IPS-20b (cell line): ENCODE measurements around the gene RNF128.

Experiments used
- H3K27ac ChIP-seq: one replicate; pipeline ENCODE4 v1.5.1; 2013; ENCODE audit warnings: low read length
- H3K27me3 ChIP-seq: 2 replicates; pipeline ENCODE4 v1.6.1; 2013; ENCODE audit warnings: mild to moderate bottlenecking, low read length, inconsistent platforms; ENCODE audit not compliant: insufficient read depth
- H3K36me3 ChIP-seq: 2 replicates; pipeline ENCODE4 v1.6.1; 2013; ENCODE audit warnings: low read depth, mild to moderate bottlenecking, inconsistent platforms, low read length, moderate library complexity; ENCODE audit not compliant: insufficient read depth
- H3K4me1 ChIP-seq: 2 replicates; pipeline ENCODE4 v1.6.1; 2013; ENCODE audit warnings: mild to moderate bottlenecking, control low read depth, inconsistent platforms, low read length, moderate library complexity; ENCODE audit not compliant: insufficient read depth
- H3K4me3 ChIP-seq: 2 replicates; pipeline ENCODE4 v1.5.1; 2013; ENCODE audit warnings: mild to moderate bottlenecking, low read length, inconsistent platforms
- H3K9ac ChIP-seq: 2 replicates; pipeline ENCODE4 v1.6.1; 2013; ENCODE audit warnings: low read depth, mild to moderate bottlenecking, inconsistent platforms, low read length, moderate library complexity
- H3K9me3 ChIP-seq: 2 replicates; pipeline ENCODE4 v1.6.1; 2013; ENCODE audit warnings: mild to moderate bottlenecking, low read depth, low read length, inconsistent platforms; ENCODE audit not compliant: insufficient read depth

Gene RNF128

DNA sequence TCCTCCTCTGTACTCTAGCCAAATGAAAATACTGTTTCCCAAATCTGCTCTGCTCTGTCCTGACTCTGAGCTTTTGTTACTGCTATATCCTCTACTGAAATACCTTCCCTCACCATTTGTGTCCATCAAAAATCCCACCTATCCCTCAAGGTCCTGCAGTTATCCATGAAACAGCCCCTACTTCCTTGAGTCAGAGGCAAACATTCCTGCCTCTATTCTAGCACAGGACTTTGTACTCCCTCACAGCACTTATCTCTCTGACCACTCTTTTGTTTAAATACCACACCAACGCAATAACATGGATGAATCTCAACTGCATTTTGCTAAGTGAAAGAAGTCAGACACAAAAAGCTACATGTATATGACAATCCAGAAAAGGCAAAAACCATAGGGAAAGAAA lies 10.5 kb upstream of the RNF128 start:
- H3K27ac ChIP-seq = no peak overlapping the region
- H3K4me1 ChIP-seq = no peaks in the 10 kb centered on the region
- no peaks in the 10 kb centered on the region for H3K27me3 ChIP-seq
- no peaks in the 10 kb centered on the region for H3K36me3 ChIP-seq
- H3K4me3 ChIP-seq = no peak overlapping the region
- H3K9ac ChIP-seq = no peak overlapping the region
- H3K9me3 ChIP-seq = no peaks in the 10 kb centered on the region

DNA sequence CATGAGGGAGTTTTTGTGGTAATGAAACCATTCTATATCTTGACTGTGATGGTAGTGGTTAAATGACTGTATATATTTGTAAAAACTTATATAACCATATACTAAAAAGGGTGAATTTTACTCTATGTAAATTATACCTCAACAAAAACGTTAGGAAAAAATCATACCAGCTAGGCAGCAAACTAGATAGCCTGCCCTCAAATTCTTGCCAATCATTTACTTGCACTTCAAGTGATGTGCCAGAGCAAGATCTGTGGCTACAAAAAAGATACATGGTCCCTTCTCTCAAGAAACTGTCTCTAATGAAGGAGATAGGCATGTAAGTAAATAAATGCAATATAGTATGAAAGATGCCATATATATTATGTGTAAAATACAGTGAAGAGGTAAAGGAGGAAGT lies 10.0 kb upstream of the RNF128 start:
- no peaks in the 10 kb centered on the region for H3K36me3 ChIP-seq
- no peak overlapping the region for H3K9ac ChIP-seq
- no peaks in the 10 kb centered on the region for H3K27me3 ChIP-seq
- H3K27ac ChIP-seq = no peak overlapping the region
- no peak overlapping the region for H3K4me3 ChIP-seq
- no peaks in the 10 kb centered on the region for H3K9me3 ChIP-seq
- H3K4me1 ChIP-seq = no peaks in the 10 kb centered on the region

DNA sequence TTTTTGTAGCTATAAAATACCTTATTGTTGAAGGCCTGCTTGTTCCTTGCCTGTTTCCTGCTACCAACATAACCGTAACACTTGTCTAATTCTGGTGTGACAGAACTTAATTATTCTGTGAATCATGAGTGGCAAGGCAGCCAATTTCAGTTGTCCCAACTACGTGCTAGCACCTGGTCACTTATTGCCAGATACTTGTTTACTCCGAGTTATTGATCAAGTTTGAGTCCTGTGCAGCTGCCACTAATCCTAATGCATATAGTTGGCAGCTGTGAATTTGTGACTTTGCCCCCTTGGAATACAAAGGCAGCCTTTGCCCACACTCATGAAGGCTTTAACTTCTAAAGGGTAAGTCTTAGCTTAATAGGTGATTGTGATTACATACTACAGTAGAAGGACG lies 7.8 kb upstream of the RNF128 start:
- Histone ChIP-seq H3K36me3 (no peaks in the 10 kb centered on the region), H3K27ac (no peak overlapping the region), H3K9ac (no peak overlapping the region), H3K4me3 (no peak overlapping the region), H3K27me3 (peaks cover under 1% of the 10 kb centered on the region; the same call in 1 of the 2 replicates), H3K4me1 (no peaks in the 10 kb centered on the region), H3K9me3 (no peaks in the 10 kb centered on the region)

DNA sequence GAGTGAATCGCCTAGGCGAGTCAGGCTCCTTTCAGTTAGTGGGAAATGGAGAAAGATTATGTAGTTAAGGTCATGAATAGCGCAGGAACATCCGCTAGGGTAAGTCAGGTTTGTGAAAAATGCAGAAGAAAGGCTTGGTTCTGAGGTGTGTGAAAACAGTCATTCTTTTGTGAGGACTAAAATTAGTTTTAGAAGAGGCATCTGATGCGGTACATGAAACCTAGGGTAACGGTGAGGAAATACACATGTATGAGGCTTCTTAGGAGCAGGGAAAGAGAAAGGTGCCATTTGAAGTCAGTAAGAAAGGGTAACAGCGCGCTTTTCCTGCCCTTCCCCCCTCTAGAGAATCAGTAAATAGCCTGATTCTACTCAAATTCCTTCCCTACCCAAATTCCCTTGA lies 570 bp upstream of the RNF128 start:
- H3K36me3 ChIP-seq = no peaks in the 10 kb centered on the region
- H3K9ac ChIP-seq = no peak overlapping the region; the same call in 1 of the 2 replicates
- peaks cover 55% of the 10 kb centered on the region for H3K27me3 ChIP-seq
- peak overlapping the region; percentile 84 for H3K4me3 ChIP-seq
- H3K9me3 ChIP-seq = no peaks in the 10 kb centered on the region
- H3K4me1 ChIP-seq = no peaks in the 10 kb centered on the region
- H3K27ac ChIP-seq = no peak overlapping the region

DNA sequence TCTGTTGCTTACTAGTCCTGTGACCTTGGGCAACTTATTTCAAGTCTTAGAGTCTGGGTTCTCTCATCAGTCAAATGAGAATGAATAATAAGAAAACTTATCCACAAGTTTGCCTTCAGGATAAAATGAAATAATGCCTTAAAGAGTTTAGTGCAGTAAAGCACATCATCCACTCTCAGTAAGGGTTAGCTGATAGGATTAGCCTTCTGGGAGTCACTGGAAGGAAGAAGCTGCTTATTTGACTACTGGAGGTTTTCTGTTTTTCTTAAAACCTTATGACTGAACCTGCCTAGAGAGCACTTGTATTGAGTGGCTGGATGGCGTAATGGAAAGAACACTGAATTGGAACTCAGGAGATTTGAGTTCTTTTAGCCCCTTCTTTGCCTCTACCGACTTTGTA lies 1.8 kb downstream of the RNF128 start:
- Histone ChIP-seq H3K36me3 (no peaks in the 10 kb centered on the region), H3K9me3 (no peaks in the 10 kb centered on the region), H3K27ac (no peak overlapping the region), H3K4me1 (no peaks in the 10 kb centered on the region), H3K27me3 (peaks cover 55% of the 10 kb centered on the region), H3K4me3 (no peak overlapping the region), H3K9ac (no peak overlapping the region)

DNA sequence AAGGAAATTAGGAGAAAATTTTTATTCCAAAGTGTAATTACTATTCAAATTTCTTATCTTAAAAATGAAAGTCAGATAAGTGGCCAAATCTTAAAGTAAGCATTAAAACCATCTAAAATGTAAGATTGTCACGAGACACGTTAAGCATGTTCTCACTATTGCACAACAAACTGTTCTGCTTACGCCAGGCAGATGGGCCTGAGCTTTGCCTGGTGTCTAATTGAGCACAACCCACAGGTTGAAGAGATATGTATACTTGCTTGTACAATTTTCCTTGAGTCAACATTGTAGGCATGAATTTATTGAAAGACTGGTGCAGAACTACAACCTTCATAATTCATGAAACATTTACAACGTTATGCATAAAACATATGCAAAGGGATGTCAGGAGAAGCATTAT lies 3.9 kb downstream of the RNF128 start:
- H3K36me3 ChIP-seq = no peaks in the 10 kb centered on the region
- H3K4me3 ChIP-seq = no peak overlapping the region
- H3K27me3 ChIP-seq = peaks cover 38% of the 10 kb centered on the region
- H3K27ac ChIP-seq = no peak overlapping the region
- H3K4me1 ChIP-seq = no peaks in the 10 kb centered on the region
- no peaks in the 10 kb centered on the region for H3K9me3 ChIP-seq
- H3K9ac ChIP-seq = no peak overlapping the region

DNA sequence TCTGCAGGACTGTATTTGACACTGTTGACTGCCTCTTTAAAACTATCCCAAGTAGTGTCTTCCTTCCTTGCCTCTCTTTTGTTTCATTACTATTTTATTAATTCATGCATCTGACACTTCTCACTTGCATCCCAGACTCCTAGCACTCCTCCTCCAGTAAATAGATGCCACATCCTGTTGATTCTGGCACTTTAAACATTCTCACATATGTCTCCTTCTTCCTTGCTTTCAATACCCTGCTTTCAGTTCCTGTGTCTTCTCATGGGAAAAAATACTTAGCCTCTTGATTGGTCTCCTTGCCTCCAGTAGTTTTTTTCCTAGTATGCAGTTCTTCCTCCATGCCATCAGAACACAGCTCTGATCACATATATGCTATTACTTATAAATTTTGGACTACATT lies 5.1 kb downstream of the RNF128 start:
- no peak overlapping the region for H3K9ac ChIP-seq

DNA sequence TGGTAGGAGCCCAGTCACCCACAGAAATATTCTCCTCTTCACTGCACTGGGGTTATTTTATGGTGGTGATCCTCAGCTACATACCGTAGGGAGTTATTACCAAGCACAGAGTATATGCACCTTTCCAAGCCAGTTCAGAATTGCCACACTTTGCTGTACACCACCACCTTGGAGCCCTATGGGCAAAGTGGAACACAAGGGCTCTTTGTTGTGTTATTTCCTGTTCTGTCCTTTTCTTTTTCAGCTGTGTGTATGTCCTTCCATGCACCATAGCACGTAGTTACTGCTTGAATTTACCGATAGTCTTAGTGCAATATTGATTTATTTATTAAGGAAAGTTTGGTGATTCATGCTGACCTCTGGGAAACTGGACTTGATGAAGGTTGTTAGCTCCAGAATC lies 8.3 kb downstream of the RNF128 start:
- H3K27me3 ChIP-seq = no peaks in the 10 kb centered on the region
- no peaks in the 10 kb centered on the region for H3K4me1 ChIP-seq
- H3K27ac ChIP-seq = no peak overlapping the region
- no peak overlapping the region for H3K9ac ChIP-seq
- no peaks in the 10 kb centered on the region for H3K9me3 ChIP-seq
- H3K4me3 ChIP-seq = no peak overlapping the region
- H3K36me3 ChIP-seq = no peaks in the 10 kb centered on the region

More for the DNA sequence above, 5.1 kb downstream of the RNF128 start:
- H3K27me3 ChIP-seq = peaks cover 26% of the 10 kb centered on the region
- no peaks in the 10 kb centered on the region for H3K4me1 ChIP-seq
- H3K9me3 ChIP-seq = no peaks in the 10 kb centered on the region
- H3K36me3 ChIP-seq = no peaks in the 10 kb centered on the region
- no peak overlapping the region for H3K4me3 ChIP-seq
- H3K27ac ChIP-seq = no peak overlapping the region

DNA sequence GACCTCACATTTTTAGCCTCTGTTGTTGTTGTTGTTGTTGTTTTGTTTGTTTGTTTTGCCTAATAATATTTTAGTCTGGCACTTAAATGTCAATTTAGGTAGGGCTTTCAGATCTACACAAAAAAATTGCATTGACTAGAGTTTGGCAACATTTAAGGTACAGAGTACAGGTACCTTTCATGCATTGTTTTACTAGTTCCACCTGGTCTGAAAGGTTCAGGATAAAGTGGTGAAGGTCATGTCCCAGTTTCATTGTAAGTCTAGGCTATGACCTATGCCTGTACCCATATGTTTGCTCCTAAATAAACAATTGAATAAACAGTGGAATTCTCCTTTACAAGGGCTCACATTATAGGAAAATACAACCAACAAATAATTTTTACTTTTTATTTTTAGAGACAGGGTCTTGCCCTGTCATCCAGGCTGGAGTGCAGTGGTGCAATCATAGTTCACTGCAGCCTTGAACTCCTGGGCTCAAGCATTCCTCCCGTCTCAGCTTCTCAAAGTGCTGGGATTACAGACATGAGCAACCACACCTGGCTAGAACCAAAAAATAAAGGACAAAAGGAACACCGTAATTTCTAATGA lies 13.8 kb downstream of the RNF128 start:
- H3K27ac ChIP-seq = no peak overlapping the region
- no peaks in the 10 kb centered on the region for H3K9me3 ChIP-seq
- H3K27me3 ChIP-seq = no peaks in the 10 kb centered on the region
- H3K36me3 ChIP-seq = no peaks in the 10 kb centered on the region
- no peak overlapping the region for H3K4me3 ChIP-seq
- no peak overlapping the region for H3K9ac ChIP-seq
- no peaks in the 10 kb centered on the region for H3K4me1 ChIP-seq

DNA sequence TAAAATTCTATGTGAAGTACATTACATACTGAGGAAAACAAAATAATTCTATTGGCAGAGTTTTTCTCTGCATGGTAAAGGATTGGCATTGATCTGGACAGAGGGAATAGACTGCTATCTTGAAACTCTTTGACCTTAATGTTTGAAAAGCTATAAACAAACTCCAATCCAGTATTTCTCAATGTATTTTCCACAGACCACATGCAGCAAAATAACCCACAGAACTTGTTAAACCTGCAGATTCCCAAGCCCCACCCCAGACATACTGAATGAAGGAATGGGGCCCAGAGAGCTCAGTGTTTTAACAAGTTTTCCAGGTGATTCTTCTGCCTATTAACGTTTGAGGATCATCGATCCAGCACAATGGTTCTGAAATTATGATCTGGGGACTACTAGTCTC lies 15.7 kb downstream of the RNF128 start:
- H3K4me1 ChIP-seq = no peaks in the 10 kb centered on the region
- H3K36me3 ChIP-seq = no peaks in the 10 kb centered on the region
- H3K27ac ChIP-seq = no peak overlapping the region
- no peaks in the 10 kb centered on the region for H3K9me3 ChIP-seq
- H3K9ac ChIP-seq = no peak overlapping the region
- H3K27me3 ChIP-seq = no peaks in the 10 kb centered on the region
- no peak overlapping the region for H3K4me3 ChIP-seq

DNA sequence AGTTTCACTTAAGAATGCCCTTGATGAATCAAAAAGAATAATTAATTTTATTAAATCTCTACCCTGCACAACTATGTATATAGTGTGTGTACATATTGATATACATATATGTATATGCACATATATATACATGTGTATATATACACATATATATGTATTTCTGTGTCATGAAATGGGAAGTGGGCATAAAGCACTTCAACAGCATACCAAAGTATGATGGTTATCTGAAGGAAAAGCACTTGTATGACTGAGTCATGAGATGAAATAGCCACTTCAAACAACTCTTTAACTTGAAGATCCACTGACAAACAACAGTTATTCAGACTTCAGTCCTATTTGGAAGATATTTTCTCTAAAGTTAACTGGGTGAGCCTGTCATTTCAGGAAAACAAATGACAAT lies 16.3 kb downstream of the RNF128 start:
- H3K36me3 ChIP-seq = no peaks in the 10 kb centered on the region
- no peak overlapping the region for H3K27ac ChIP-seq
- no peak overlapping the region for H3K4me3 ChIP-seq
- no peak overlapping the region for H3K9ac ChIP-seq
- no peaks in the 10 kb centered on the region for H3K27me3 ChIP-seq
- H3K9me3 ChIP-seq = no peaks in the 10 kb centered on the region
- H3K4me1 ChIP-seq = no peaks in the 10 kb centered on the region

DNA sequence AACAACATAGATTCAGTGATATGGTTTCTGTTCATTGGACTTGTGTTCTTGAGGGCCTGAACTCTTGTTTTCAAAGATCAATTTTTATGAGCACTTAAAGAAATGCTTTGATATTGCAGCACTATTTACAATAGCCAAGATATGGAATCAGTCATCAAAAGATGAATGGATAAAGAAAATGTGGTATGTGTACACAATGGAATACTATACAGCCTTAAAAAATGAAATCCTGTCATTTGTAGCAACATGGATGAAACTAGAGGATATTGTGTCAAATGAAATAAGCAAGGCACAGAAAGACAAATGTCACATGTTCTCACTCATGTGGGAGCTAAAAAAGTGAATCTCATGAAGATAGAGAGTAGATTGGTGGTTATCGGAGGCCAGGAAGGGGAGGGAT lies 21.9 kb downstream of the RNF128 start:
- Histone ChIP-seq H3K9ac (no peak overlapping the region), H3K36me3 (no peaks in the 10 kb centered on the region), H3K27me3 (no peaks in the 10 kb centered on the region), H3K27ac (no peak overlapping the region), H3K9me3 (no peaks in the 10 kb centered on the region; the same call in 1 of the 2 replicates), H3K4me3 (no peak overlapping the region), H3K4me1 (no peaks in the 10 kb centered on the region)
